Measurements from ENCODE around the gene WASF2.

Gene WASF2

DNA sequence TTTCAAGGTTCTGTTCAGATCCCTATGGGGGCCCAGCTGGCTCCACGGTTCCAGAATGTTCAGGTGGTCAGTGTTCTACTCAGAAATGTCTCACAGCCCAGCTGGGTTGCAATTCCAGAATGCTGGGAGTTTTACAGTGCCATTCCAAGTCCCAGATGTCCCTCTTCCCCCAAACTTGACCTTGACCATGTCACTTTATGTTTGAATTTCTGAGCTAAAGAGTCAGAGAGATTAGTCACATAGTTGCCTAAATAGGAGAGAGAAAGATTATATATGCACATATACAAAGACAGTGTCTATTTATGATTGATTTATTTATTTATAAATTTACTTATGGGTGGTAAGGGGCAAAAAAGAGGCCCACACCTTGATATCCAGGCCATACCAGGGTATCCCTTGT, 95.0 kb downstream of the WASF2 start:
- no peak for TF ChIP-seq FOXM1 (IDR thresholded peaks at IDR 0.05; ENCODE audit: borderline replicate concordance, low read depth)
- TF ChIP-seq EGR1 (IDR thresholded peaks at IDR 0.05): no peak
- no peak for TF ChIP-seq TEAD4 (IDR thresholded peaks at IDR 0.05)
- TF ChIP-seq, protein P1, sequence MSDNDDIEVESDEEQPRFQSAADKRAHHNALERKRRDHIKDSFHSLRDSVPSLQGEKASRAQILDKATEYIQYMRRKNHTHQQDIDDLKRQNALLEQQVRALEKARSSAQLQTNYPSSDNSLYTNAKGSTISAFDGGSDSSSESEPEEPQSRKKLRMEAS (IDR thresholded peaks at IDR 0.05): no peak

DNA sequence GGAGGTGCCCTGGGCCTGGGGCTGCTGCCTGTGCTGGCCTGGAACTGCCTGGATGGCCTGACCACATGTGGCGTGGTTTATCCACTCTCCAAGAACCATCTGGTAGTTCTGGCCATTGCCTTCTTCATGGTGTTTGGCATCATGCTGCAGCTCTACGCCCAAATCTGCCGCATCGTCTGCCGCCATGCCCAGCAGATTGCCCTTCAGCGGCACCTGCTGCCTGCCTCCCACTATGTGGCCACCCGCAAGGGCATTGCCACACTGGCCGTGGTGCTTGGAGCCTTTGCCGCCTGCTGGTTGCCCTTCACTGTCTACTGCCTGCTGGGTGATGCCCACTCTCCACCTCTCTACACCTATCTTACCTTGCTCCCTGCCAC, 95.7 kb downstream of the WASF2 start:
- TF ChIP-seq RAD21 (IDR thresholded peaks at IDR 0.05; ENCODE audit: low read depth) (no peak), YY1 (IDR thresholded peaks at IDR 0.05; ENCODE audit: low read depth) (no peak), TEAD4 (IDR thresholded peaks at IDR 0.05) (no peak), TAF1 (IDR thresholded peaks at IDR 0.05; ENCODE audit: low read depth) (no peak), CEBPB (IDR thresholded peaks at IDR 0.05) (no peak), EP300 (IDR thresholded peaks at IDR 0.05; ENCODE audit: borderline replicate concordance) (no peak), EGR1 (IDR thresholded peaks at IDR 0.05) (no peak), CREB1 (IDR thresholded peaks at IDR 0.05; ENCODE audit: low read depth) (no peak), ZBTB7A (IDR thresholded peaks at IDR 0.05; ENCODE audit: low read depth) (no peak)
- TF ChIP-seq, protein P1 (IDR thresholded peaks at IDR 0.05): no peak
- TF ChIP-seq, protein P2, sequence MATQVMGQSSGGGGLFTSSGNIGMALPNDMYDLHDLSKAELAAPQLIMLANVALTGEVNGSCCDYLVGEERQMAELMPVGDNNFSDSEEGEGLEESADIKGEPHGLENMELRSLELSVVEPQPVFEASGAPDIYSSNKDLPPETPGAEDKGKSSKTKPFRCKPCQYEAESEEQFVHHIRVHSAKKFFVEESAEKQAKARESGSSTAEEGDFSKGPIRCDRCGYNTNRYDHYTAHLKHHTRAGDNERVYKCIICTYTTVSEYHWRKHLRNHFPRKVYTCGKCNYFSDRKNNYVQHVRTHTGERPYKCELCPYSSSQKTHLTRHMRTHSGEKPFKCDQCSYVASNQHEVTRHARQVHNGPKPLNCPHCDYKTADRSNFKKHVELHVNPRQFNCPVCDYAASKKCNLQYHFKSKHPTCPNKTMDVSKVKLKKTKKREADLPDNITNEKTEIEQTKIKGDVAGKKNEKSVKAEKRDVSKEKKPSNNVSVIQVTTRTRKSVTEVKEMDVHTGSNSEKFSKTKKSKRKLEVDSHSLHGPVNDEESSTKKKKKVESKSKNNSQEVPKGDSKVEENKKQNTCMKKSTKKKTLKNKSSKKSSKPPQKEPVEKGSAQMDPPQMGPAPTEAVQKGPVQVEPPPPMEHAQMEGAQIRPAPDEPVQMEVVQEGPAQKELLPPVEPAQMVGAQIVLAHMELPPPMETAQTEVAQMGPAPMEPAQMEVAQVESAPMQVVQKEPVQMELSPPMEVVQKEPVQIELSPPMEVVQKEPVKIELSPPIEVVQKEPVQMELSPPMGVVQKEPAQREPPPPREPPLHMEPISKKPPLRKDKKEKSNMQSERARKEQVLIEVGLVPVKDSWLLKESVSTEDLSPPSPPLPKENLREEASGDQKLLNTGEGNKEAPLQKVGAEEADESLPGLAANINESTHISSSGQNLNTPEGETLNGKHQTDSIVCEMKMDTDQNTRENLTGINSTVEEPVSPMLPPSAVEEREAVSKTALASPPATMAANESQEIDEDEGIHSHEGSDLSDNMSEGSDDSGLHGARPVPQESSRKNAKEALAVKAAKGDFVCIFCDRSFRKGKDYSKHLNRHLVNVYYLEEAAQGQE (IDR thresholded peaks at IDR 0.05; ENCODE audit: low read depth): no peak
- TF ChIP-seq, protein P3, sequence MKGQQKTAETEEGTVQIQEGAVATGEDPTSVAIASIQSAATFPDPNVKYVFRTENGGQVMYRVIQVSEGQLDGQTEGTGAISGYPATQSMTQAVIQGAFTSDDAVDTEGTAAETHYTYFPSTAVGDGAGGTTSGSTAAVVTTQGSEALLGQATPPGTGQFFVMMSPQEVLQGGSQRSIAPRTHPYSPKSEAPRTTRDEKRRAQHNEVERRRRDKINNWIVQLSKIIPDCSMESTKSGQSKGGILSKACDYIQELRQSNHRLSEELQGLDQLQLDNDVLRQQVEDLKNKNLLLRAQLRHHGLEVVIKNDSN (IDR thresholded peaks at IDR 0.05): no peak

DNA sequence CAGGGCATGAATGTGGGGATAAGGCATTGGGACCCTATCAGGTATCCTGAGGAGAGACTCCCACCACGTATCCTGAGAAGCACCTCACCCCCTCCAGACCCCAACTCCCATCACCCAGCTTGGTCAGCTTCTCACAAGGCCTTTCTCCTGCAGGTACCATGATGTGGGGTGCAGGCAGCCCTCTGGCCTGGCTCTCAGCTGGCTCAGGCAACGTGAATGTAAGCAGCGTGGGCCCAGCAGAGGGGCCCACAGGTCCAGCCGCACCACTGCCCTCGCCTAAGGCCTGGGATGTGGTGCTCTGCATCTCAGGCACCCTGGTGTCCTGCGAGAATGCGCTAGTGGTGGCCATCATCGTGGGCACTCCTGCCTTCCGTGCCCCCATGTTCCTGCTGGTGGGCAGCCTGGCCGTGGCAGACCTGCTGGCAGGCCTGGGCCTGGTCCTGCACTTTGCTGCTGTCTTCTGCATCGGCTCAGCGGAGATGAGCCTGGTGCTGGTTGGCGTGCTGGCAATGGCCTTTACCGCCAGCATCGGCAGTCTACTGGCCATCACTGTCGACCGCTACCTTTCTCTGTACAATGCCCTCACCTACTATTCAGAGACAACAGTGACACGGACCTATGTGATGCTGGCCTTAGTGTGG, 96.2 kb downstream of the WASF2 start:
- TF ChIP-seq TAF1 (IDR thresholded peaks at IDR 0.05; ENCODE audit: low read depth): no peak
- TF ChIP-seq, protein P2 (IDR thresholded peaks at IDR 0.05; ENCODE audit: low read depth): no peak
- no peak for TF ChIP-seq YY1 (IDR thresholded peaks at IDR 0.05; ENCODE audit: low read depth)
- no peak for TF ChIP-seq ZBTB7A (IDR thresholded peaks at IDR 0.05; ENCODE audit: low read depth)
- TF ChIP-seq FOXM1 (IDR thresholded peaks at IDR 0.05; ENCODE audit: borderline replicate concordance, low read depth): no peak
- TF ChIP-seq RAD21 (IDR thresholded peaks at IDR 0.05; ENCODE audit: low read depth): no peak
- no peak for TF ChIP-seq EP300 (IDR thresholded peaks at IDR 0.05; ENCODE audit: borderline replicate concordance)

DNA sequence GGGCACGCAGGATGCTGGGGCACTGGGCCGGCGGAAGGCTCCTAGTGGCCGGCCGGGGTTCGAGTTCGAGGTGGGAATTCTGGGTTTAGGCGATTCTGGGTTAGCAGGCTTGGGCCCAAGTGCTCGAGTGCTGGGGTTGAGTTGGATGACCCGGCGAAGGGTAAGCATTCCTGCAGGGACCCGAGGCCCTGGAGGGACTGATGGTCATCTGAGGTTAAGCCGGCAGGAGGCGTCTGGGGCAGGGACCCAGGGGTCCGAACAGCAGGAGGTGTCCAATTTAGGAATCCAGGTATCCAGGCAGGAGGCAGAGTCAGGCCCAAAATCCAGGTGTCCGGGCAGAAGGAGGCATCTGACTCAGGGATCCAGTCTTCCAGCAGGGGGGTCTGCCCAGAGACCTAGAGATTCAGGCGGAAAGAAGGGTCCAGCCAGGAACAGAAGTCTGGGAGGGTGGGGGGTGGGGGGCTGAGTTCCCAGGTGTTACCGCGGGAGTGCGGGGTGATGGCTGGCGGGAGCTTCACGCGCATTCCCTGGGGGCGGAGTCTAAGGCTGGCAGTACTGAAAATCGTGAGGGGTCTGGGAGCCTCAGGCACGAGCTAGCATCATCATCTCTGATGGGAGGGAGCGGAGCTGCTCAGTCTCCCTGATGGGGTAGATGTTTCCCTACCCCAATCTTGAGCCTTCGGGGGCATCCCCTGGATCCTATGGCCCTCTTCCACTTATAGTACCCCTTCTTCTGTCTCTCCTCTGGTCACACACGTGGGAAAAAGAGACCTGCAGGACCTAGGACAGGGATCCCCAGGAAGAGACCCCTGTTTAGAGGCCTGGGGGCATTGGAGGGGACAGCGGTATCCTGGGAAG, 97.0 kb downstream of the WASF2 start:
- no peak for TF ChIP-seq EGR1 (IDR thresholded peaks at IDR 0.05)
- no peak for TF ChIP-seq TAF1 (IDR thresholded peaks at IDR 0.05; ENCODE audit: low read depth)
- TF ChIP-seq CEBPB (IDR thresholded peaks at IDR 0.05): no peak
- TF ChIP-seq TEAD4 (IDR thresholded peaks at IDR 0.05): no peak
- no peak for TF ChIP-seq YY1 (IDR thresholded peaks at IDR 0.05; ENCODE audit: low read depth)
- TF ChIP-seq, protein P1 (IDR thresholded peaks at IDR 0.05): no peak
- no peak for TF ChIP-seq EP300 (IDR thresholded peaks at IDR 0.05; ENCODE audit: borderline replicate concordance)
- TF ChIP-seq, protein P2 (IDR thresholded peaks at IDR 0.05; ENCODE audit: low read depth): no peak
- no peak for TF ChIP-seq NFIC (IDR thresholded peaks at IDR 0.05)
- TF ChIP-seq ZBTB7A (IDR thresholded peaks at IDR 0.05; ENCODE audit: low read depth): no peak; the same call in none of the 2 replicates
- no peak for TF ChIP-seq RAD21 (IDR thresholded peaks at IDR 0.05; ENCODE audit: low read depth)
- TF ChIP-seq, protein P3 (IDR thresholded peaks at IDR 0.05): no peak
- TF ChIP-seq FOXM1 (IDR thresholded peaks at IDR 0.05; ENCODE audit: borderline replicate concordance, low read depth): no peak
- TF ChIP-seq TCF12 (IDR thresholded peaks at IDR 0.05; ENCODE audit: low read depth): no peak
- no peak for TF ChIP-seq CREB1 (IDR thresholded peaks at IDR 0.05; ENCODE audit: low read depth)

All from Ishikawa (cell line).